GM18511 (cell line): ENCODE measurements around the gene HTT.

Experiments used
- ATAC-seq: cut with Tn5 transposase; IDR thresholded peaks from one replicate; pipeline ENCODE4 v1.9.1; 2021; ENCODE audit warnings: mild to moderate bottlenecking, moderate library complexity; ENCODE audit not compliant: unreplicated experiment

The HTT gene

DNA sequence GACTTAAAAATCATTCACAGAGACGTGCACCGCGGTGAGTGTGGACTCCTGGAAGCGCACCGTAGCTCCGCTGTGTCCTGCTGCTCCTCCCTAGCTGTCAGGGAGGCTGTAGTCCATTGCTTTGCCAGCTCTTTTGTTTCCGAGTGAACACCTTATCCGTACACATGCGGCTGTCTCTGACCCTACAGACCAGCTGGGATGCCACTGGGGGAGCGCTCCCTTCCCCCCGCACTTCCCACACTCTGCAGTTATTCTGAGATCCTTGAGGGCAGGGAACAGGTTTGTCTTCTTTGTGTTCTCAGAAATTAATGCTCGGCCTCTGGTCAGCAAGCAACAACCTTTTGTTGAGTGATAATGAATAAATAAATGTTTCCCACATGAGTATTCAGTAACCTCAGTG lies 140.8 kb downstream of the HTT start:
- no peak for ATAC-seq

DNA sequence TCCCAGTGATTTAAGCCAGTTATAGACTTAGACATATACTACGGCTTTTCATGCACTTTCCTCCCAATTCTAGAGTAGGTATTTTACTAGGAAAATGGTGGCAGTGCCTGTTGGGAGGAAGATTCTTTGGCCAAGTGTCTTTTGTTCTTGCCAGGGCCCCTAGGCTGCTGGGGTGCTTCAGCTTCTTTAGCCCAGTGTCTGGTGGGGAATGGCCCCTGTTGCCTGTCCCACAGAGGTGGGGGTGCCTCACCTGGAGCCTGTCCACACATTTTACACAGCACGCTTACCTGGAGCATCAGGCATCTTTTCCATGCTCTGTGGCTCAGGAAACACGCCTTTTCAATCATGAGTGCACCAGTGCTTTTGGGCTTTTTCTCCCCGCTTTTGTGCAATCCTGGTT lies 141.3 kb downstream of the HTT start:
- no peak for ATAC-seq

DNA sequence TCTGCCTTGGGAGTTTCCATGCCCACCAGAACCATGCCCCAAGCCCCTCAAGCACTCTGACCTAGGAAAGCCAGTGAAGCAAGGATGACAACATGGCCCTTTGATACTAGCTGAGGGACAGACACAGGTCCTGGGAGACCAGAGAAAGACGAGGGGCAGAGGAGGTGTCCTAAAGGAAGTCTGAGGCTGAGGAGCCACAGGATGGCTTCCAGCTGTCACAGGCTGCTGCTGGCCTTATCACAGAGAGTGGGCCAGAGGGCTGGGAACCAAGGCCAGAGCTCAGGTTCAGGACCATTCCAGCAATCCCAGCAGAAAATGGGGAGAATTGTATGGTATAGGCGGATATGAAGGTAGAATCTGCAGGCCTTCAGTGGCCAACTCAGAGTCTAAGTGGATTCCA lies 142.8 kb downstream of the HTT start:
- no peak for ATAC-seq

DNA sequence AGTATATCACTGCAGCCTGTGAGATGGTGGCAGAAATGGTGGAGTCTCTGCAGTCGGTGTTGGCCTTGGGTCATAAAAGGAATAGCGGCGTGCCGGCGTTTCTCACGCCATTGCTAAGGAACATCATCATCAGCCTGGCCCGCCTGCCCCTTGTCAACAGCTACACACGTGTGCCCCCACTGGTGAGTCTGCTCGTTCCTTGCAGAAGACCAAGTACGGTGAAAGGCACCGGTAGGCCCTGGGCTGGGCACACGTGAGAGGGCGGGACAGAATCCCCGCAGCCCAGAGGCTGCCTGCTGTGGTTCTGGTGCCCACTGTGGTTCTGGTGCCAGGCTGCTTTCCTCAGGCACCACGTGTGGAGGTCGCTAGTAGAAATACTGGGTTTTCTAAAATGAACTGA lies 143.3 kb downstream of the HTT start:
- ATAC-seq: no peak

DNA sequence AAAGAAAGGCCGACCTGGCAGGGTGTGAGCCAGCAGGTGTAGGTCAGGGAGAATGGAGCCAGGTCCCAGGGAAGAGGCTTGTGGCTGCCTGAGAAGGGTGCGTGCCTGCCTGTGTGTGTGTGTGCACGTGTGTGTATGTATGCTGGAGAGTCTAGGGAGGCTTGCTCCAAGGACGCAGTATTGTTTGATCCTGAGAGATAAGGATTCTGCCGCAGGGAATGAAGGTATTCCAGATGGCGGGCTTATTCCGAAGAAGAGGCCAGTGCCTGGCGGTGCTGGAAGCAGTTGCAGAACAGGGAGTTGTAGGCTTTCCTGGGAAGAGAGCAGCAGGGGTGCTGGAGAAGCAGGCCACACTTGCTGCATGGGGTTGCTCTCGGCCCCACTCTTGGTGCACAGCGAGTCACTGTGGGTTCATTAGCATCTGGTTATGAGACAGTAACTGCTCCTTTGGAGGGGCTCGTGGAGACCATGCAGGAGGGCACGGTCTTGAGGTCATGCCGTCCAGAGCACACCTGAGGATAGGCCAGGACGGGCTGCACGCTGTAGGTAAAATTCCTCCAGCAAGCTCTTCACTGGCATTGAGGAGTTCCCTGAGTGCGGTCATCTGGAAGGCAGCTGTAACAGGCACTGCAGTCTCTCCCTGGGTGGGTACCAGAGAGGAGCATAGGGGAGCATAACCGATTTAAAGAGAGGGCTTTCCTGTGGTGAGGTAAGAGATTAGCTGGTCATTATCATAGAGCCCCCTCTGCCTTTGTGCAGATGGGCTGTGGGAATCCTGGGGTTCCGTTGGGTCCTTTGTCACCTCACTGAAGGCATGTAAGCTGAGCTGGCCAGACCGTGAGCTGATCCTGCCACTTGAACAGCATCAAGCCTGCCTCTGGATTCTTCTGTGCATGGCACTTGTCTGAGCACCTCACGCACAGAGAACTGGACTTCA lies 144.6 kb downstream of the HTT start:
- ATAC-seq: no peak

DNA sequence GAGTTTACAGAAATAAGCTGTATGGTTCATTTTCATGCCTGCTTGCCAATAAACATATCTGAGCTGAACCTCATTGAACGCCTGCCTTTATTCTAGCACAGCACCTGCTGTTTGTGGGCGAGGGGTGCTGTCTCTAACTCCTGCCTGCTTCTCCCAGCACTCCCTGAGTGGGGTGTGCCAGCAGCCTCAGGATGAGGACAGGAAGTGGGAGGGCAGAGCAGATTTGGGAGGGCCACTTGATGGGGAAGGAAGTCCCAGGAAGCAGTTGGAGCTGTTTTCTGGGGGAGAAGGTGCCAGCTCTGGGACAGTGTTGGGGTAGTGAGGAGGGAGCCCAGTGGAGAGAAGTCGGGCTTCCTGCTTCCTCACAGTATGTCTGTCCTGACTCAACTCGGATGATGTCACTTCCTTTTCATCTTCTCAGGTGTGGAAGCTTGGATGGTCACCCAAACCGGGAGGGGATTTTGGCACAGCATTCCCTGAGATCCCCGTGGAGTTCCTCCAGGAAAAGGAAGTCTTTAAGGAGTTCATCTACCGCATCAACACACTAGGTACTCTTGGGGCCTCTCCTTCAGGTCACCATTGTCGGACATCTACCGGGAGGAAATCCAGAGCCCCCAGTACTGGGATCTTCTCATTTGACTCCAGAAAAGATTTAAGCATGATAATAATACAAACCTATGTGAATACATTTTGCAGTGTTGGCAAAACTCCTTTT lies 145.4 kb downstream of the HTT start:
- ATAC-seq: no peak

DNA sequence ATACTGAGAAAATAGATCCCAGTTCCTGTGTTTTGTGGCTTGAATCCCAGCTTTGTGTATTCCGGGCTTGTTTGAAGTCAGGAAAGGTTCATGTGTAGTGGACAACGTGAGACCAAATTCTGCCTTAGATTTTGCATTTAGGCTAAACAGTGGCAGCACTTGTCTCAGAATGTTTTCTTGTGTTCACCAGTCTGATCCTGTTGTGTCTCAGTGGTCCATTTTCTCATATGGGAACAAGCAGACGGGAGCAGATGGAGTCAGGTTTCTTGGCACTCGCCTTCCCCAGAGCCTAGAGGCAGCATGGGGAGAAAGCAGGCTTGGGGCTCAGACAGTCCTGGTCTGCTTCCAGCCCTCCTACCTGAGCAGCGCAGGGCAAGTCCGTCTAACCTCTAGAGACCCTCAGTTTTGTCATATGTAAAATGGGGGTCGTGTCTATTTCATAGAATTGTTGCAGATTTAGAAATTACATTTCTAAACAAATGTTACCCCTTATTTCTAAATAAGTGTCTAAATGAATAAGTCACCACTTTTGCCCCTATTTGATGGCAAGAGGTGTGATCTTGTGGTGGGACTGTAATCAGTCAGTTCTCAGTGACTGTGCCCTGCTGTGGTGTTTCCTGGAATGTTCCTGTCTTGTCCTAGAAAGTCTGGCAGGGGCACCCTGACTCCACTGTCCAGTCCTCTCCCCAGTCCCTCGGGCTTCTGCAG lies 146.1 kb downstream of the HTT start:
- ATAC-seq: no peak

DNA sequence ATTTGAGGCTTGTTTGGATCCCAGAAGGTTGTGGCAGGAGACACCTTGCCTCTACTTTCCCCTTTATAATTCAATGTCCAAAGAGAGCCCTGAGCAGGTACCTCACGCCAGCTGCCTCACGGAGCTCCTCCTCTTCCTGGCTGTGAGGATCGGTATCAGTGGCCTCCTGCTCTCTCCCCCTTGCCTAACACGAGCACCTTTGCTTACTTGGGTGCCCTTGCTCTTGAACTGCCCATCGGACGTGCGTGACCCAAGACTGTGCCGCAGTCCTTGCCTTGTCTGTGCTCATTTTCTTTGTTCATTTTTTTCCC lies 146.7 kb downstream of the HTT start:
- no peak for ATAC-seq

DNA sequence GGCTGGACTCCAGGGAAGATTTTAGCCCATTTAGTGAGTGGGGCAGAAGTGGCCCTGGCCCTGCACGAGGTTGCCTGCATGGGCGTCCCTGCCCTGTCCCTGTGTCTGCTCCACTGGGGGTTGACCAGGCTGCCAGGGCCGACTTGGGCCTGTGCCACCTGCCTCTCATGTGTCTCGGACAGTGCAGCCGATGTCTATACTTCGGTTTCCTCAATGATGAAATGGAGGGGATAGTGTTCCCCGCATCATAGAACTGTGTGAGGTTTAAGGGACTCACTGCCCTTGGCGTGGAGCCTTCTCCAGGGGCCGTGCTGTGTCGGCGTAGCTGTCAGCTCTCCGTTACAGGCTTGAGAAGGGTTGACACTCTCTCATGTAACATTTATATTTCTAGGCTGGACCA lies 147.5 kb downstream of the HTT start:
- no peak for ATAC-seq

DNA sequence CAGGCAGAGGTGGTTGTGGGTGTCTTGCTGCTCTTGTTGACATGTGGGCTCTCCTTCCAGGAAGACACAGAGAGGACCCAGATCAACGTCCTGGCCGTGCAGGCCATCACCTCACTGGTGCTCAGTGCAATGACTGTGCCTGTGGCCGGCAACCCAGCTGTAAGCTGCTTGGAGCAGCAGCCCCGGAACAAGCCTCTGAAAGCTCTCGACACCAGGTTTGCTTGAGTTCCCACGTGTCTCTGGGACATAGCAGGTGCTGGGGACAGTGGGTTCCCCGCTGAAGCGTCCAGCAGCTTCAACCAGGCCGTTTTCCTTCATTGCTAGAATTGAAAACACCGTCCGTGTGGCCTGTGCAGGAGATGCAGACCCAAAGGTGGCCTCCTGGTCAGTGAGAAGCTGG lies 148.9 kb downstream of the HTT start:
- no peak for ATAC-seq

DNA sequence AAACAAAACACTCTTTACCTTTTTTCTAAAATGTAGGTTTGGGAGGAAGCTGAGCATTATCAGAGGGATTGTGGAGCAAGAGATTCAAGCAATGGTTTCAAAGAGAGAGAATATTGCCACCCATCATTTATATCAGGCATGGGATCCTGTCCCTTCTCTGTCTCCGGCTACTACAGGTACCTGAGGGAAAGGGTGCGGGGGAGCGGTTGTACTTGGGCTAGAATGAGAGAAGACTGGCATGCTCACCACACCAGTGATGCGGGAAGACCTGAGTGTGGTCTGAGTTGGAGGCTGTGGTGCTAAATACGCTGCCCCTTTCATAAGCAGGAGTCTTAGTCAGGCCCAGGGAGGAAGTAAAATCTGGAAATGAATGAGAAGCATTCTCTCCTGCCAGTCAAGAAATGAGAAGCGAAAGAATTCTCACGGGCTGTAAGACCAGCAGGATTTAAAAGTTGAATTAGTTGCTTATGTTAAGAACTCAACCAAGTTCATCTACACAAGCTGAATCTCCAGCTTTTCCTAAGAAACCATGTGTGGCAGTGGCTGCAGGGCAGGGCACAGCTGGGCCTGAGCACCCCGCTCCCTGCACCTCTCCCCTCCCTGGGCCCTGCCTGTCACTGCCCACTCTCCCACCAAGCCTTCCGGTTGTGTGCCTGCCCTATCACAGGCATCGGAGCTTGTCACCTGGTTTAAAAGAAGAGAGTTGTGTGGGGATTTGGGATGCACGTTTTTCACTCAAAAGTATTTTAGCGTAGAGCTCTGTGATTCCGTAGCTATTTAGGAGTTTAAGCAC lies 149.7 kb downstream of the HTT start:
- no peak for ATAC-seq

DNA sequence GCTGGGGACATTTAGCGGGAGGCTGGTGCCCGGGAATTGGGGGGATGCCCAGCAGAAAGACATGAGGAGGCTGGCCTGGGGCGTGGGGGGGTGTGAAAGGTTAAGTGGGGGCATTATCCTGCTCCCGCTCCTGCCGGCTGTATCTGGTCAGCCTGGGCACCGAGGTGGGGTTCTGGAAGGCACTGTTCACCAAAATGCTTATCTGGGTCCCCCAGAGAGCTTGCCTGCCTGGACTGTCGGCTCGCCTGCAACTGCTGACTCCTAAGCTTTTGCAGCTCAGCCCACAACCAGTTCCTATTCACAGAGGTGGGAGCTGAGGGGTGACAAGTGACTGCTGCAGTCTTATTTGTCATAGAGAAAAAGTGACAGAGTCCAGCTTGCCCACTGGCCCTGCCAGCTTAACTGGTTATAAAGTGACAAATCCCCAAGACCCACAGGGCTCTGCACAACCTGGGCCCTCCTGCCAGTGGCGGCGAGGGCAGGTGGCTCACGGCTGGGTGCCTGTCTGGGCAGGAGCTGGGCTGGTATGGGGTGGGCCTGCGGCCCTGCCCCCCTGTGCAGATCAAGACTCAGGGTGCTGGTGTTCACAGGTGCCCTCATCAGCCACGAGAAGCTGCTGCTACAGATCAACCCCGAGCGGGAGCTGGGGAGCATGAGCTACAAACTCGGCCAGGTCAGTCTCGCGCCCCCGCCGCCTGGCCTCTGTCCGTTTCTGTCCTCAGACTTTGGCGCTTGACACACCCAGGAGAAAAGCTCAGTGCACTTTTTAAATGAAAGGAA lies 150.8 kb downstream of the HTT start:
- ATAC-seq: no peak

DNA sequence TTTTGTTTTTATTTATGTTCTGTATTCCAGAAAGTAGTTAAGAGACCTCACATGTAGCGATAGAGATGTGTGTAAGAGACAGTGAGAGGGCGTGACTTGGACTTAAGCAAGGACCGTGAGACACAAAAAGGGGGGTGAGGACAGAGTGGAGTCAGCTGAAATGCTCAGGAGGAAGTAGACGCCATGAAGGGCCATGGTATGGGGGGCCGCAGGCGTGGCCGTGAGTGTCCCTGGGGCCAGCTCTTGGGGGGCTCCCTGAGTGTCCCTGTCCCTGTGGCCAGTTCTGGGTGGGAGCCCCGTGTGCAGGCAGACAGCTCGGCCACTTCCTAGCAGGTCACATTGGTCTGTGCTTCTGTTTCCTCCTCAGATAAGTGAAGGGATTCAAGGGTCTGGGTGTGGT lies 151.5 kb downstream of the HTT start:
- no peak for ATAC-seq

DNA sequence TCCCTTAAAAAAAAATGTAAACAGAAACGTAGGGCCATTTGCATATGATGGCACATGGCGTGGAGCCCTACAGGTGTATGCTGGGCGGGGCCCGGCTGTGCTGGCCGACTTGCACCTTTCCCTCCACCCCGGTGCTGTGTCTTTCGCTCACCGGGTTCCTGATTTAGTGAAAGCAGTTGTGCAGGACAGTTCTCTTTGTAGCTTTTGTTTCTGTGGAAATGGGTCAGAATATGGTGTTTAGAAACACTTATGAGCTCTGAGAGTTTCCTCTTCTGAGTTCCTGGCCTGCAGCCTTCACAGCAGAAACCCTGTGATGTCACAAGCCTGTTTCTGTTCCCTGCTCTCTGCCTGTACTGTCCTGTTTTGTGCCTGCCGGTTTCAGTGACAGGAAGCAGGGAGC lies 152.0 kb downstream of the HTT start:
- ATAC-seq: no peak

DNA sequence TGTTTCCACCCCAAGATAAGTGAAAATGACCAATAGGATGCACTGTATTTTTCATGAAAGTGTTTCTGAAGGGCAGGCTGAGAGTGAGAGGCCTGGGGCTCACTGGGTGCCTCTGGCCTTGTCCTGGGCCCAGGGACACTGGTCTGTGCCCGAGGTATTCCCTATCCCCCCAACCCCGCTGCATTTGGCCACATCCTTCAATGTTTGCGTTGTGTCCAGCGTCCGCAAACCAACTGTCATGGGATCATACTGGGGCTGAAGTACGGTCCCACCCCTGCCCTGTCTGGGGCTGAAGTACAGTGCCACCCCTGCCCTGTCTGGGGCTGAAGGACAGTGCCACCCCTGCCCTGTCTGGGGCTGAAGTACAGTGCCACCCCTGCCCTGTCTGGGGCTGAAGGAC lies 152.5 kb downstream of the HTT start:
- ATAC-seq: no peak

DNA sequence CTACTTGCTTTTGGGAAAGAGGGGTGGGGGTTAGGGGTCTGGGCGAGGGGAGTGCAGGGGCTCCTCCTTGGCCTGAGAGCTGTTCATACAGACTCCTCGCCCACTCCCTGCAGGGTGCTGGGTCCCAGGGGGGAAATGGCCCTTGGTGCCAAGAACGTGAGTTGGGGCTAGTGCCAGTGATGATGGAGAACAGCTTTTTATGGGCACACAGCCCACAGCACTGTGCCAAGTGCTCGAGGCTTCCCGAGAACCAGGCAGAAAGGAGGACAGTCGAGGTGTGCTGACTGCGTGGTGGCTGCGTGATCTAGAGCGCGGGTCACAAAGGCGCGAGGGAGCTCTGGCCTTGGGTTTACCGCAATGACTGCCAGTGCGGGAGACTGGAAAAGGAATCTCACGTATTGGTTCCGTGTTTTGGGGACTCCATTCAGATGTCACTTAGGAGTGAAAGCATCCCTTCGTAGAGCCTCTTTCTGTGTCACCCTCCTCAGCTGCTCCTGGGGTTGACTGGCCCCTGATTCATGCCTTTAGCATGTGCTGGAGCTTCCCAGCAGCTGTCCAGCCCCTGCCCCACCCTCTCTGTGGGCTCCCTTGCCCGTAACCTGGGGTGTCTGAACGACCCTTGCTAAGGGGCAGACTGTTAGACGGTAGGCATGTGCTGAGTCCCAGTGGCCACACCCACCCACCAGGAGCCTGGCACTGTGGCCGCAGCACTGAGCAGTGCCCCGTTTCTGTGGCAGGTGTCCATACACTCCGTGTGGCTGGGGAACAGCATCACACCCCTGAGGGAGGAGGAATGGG lies 153.6 kb downstream of the HTT start:
- ATAC-seq: no peak

DNA sequence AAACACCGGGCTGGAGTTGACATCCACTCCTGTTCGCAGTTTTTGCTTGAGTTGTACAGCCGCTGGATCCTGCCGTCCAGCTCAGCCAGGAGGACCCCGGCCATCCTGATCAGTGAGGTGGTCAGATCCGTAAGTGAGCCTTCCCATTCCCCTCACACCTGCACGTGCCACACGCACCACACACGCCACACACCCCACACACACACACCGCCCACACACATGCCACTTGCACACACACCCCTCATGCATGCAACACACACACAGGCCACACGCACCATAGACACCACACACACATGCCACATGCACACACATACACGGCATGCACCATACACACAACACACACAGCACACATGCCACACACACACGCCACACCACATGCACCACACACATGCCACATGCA lies 154.4 kb downstream of the HTT start:
- ATAC-seq: no peak

DNA sequence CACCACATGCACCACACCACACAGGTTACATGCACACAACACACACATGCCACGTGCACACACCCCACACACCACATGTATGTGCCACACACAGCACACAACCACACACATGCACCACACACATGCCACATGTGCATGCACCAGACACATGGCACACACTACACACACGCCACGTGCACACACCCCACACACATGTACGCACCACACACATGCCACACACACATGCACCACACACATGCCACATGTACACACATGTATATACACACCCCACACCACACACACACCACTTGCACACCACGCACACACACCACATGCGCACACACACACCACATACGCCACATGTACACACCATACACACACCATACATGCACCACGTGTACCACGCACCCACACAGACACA lies 154.8 kb downstream of the HTT start:
- ATAC-seq: no peak

DNA sequence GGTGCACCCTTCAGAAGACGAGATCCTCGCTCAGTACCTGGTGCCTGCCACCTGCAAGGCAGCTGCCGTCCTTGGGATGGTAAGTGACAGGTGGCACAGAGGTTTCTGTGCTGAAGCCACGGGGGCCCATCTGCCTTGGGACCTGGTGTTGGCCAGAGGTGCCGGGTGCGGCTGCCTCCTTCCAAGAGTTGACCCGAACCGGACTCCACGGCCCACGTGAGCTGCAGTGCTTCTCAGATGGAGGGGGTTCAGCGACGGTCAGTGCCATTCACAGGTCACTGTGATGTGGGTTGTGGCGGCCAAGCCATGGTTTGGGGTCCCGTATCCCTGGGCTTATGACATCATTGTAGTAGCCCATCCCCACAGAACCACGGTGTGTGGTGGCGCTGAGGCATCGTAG lies 155.5 kb downstream of the HTT start:
- no peak for ATAC-seq

DNA sequence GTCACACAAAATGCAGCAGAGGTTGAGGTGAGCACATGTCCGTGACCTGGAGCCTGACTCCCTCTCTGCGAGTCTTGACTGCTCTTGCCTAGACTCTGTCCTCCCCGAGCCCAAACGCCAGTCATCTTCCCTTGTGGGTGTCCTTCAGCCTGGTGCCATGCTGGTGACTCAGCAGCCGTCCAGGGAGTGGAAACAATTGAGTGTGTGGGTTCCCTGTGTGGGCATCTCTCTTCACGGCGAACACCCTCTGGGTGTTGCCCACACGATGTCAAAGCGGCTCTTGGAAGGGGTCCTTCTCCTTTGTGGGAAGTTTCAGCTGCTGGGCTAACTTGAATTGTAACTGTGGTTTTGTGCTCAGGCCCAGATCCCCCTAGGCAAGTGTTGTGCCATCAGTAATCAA lies 157.0 kb downstream of the HTT start:
- ATAC-seq: no peak
